ENCODE results near the gene AIMP1.

Gene AIMP1

GRCh38 chr4:106369456-106370060, 53.2 kb downstream of the AIMP1 start:
- TF ChIP-seq CTCF (IDR thresholded peaks at IDR 0.05): peak; percentile 63

GRCh38 chr4:106370214-106370613, 53.9 kb downstream of the AIMP1 start:
- TF ChIP-seq CTCF (IDR thresholded peaks at IDR 0.05): no peak

- no peak for TF ChIP-seq CTCF (IDR thresholded peaks at IDR 0.05)
Observed at GRCh38 chr4:106371161-106371560, 54.8 kb downstream of the AIMP1 start.

- TF ChIP-seq CTCF (IDR thresholded peaks at IDR 0.05): no peak
Observed at GRCh38 chr4:106373026-106373425, 56.7 kb downstream of the AIMP1 start.

GRCh38 chr4:106380179-106380578, 63.8 kb downstream of the AIMP1 start:
- TF ChIP-seq CTCF (IDR thresholded peaks at IDR 0.05): no peak

- TF ChIP-seq CTCF (IDR thresholded peaks at IDR 0.05): no peak
Observed at GRCh38 chr4:106384878-106385277, 68.5 kb downstream of the AIMP1 start.

- TF ChIP-seq CTCF (IDR thresholded peaks at IDR 0.05): no peak
Observed at GRCh38 chr4:106385853-106386393, 69.6 kb downstream of the AIMP1 start.

- TF ChIP-seq CTCF (IDR thresholded peaks at IDR 0.05): no peak
Observed at GRCh38 chr4:106395582-106395981, 79.2 kb downstream of the AIMP1 start.

Measured in LNCAP (cell line).